Measurements from ENCODE around the gene CRTC2. TPM values are rescaled to one million over a fixed set of nuclear protein-coding genes. Genes with fewer than 3 reads are reported as not detected.

CRTC2 gene
- total RNA-seq, 4 donors from 2014 or later, result 11.4 to 22.5 (median 18.1) TPM

- H3K4me1 ChIP-seq, result peaks cover 28 to 34% of the 10 kb centered on the region in 2 donors
- TF ChIP-seq POLR2A (IDR thresholded peaks at IDR 0.05) (peak; percentile 86 to 96), CTCF (IDR thresholded peaks at IDR 0.05) (peak in 3 of 6 experiments; percentile 16 to 33 (median 30))
- no peaks in the 10 kb centered on the region for H3K36me3 ChIP-seq
- H3K27ac ChIP-seq, result peak within 1 kb of the TSS; percentile 88 to 98 (median 93)
- 0 to 1% methylated on average over 38 to 43 of the region's 60 CpGs for WGBS, 2 donors
- no peaks in the 10 kb centered on the region for H3K27me3 ChIP-seq
- H3K4me3 ChIP-seq (replicated peaks in 1 of 3), result peak within 1 kb of the TSS; percentile 32 to 52 (median 46)
- no peaks in the 10 kb centered on the region for H3K9me3 ChIP-seq
- peak; percentile 95 to 96 for DNase-seq
- intact Hi-C loops (cut with DNase I), result no loop called here
These were observed 8.9 kb upstream of the CRTC2 start, which contains the start of gene CREB3L4 for GRCh38 chr1:153967107-153967999. CREB3L4 (plus strand) TSS chr1:153967902; CDS start chr1:153968526, 624 bp downstream.

GRCh38 chr1:153963850-153964331 lies 5.5 kb upstream of the CRTC2 start:
- peaks cover 34 to 48% of the 10 kb centered on the region in 2 donors for H3K4me1 ChIP-seq
- H3K27me3 ChIP-seq, result no peaks in the 10 kb centered on the region
- 0 to 1% methylated on average over 16 to 22 of the region's 22 CpGs for WGBS, 2 donors
- intact Hi-C loops (cut with DNase I), result no loop called here
- H3K4me3 ChIP-seq (replicated peaks in 1 of 3), result peak overlapping the region; percentile 6 to 79 (median 31)
- H3K27ac ChIP-seq, result peak overlapping the region; percentile 74 to 98 (median 94)
- no peaks in the 10 kb centered on the region for H3K9me3 ChIP-seq
- TF ChIP-seq CTCF (IDR thresholded peaks at IDR 0.05), result no peak
- DNase-seq, result peak; percentile 56 to 57
- H3K36me3 ChIP-seq, result peaks cover 0 to 9% of the 10 kb centered on the region in 2 donors

- Histone ChIP-seq H3K4me3 (replicated peaks in 1 of 3) (peak within 1 kb of the TSS; percentile 31 to 79 (median 59)), H3K4me1 (peaks cover 35 to 44% of the 10 kb centered on the region in 2 donors), H3K9me3 (no peaks in the 10 kb centered on the region), H3K36me3 (peaks cover 0 to 9% of the 10 kb centered on the region in 2 donors), H3K27ac (peak within 1 kb of the TSS; percentile 74 to 98 (median 94)), H3K27me3 (no peaks in the 10 kb centered on the region)
- peak; percentile 99 to 100 for DNase-seq
- intact Hi-C loops (cut with DNase I), result no loop called here
- TF ChIP-seq CTCF (IDR thresholded peaks at IDR 0.05) (no peak), POLR2A (IDR thresholded peaks at IDR 0.05) (peak; percentile 15 to 88)
- 0 to 1% methylated on average over 23 to 30 of the region's 54 CpGs for WGBS, 2 donors
These were observed 4.8 kb upstream of the CRTC2 start, which contains the start of gene SLC39A1 for GRCh38 chr1:153963030-153963849. SLC39A1 (minus strand) TSS chr1:153963537; CDS start chr1:153962715, 822 bp downstream.

GRCh38 chr1:153962088-153963029 lies 3.9 kb upstream of the CRTC2 start:
- H3K4me3 ChIP-seq (replicated peaks in 1 of 3), result peak overlapping the region; percentile 11 to 79 (median 59)
- H3K27ac ChIP-seq, result peak overlapping the region; percentile 74 to 98 (median 94)
- no peaks in the 10 kb centered on the region for H3K9me3 ChIP-seq
- intact Hi-C loops (cut with DNase I), result no loop called here
- H3K36me3 ChIP-seq, result peaks cover 0 to 9% of the 10 kb centered on the region in 2 donors
- TF ChIP-seq POLR2A (IDR thresholded peaks at IDR 0.05), result no peak
- TF ChIP-seq CTCF (IDR thresholded peaks at IDR 0.05), result no peak
- peaks cover 39 to 40% of the 10 kb centered on the region in 2 donors for H3K4me1 ChIP-seq
- peak; percentile 35 to 37 for DNase-seq
- WGBS, 2 donors, result 40 to 49% methylated on average over 16 of the region's 16 CpGs
- H3K27me3 ChIP-seq, result no peaks in the 10 kb centered on the region
